OCI-M2 (cell line): ENCODE measurements around the gene FZD1.
A peak's percentile ranks its signal among the peaks of the same experiment; 100 is the strongest.

ENCODE experiments used
- DNase-seq: peaks from one replicate; lab custom pipeline; 2025; ENCODE audit not compliant: unreplicated experiment; lab: John Stamatoyannopoulos, UW

Gene FZD1

DNA sequence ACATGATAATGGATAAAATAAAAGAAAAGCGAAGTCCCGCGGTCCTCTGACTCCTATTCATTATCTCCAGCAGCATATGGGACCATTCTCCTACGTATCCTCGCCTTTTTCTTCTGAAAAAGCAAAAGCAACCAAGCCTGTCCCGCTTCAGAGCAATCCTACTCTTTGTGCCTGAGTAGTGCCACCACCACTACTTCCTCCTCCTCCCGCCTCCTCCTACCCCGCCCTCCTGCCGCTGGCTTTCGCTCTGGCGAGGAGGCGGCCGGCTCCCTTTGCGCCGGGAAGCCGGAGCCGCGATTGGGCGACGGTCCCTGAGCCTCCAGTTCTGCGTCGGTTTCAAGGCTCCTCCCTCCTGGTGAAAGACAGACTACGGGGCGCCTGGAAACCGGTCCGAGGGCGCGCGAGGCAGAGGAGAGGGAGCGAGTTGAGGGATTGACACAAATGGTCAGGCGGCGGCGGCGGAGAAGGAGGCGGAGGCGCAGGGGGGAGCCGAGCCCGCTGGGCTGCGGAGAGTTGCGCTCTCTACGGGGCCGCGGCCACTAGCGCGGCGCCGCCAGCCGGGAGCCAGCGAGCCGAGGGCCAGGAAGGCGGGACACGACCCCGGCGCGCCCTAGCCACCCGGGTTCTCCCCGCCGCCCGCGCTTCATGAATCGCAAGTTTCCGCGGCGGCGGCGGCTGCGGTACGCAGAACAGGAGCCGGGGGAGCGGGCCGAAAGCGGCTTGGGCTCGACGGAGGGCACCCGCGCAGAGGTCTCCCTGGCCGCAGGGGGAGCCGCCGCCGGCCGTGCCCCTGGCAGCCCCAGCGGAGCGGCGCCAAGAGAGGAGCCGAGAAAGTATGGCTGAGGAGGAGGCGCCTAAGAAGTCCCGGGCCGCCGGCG is at the start of gene FZD1:
Gene FZD1 (plus strand): TSS at position 388 of the 878 bp plus-strand sequence. CDS start 448 bp downstream, at position 836.
- peak; percentile 37 for DNase-seq

GRCh38 chr7:91226411-91226810 is 37.8 kb upstream of the FZD1 start:
- no peak for DNase-seq

- no peak for DNase-seq
These were observed 35.9 kb upstream of the FZD1 start for GRCh38 chr7:91228327-91228726.

- no peak for DNase-seq
These were observed 35.2 kb upstream of the FZD1 start for GRCh38 chr7:91228927-91229558.

DNA sequence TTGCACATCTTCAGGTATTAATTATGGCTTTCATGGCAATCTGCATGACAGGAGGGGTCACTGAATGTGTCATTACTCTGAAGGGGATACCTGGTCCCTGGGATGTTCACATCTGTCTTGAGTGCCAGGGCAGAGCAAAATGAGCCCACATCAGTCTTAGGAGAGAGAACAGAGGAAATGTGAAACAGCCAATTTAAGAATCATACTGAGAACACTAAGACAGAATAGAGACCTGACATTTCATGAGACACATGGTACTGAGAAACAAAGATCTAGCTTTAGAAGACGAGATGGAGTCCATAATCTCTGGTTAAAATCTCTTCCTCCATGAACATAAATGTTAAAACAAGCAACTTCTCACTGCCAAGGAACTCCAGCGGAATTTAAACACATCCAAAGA is 34.1 kb upstream of the FZD1 start:
- no peak for DNase-seq

DNA sequence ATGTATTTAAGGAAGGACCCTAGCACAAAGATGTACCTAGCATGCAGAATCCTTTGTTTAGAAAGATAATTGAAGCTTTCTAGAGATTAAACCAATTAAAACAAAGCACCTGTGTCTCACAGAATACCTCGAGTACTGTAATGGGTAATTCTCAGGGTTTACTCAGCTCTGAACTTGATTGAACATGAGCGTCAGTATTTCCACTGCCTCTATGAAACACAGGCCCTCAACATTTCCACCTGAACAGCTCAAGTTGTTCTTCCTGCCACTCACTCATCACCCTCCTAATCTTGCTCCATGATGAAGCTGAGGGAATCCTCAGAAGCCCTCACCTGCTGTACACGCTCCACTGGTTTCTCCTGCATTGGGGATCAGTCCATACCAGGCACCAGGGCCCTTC is 33.7 kb upstream of the FZD1 start:
- no peak for DNase-seq

DNA sequence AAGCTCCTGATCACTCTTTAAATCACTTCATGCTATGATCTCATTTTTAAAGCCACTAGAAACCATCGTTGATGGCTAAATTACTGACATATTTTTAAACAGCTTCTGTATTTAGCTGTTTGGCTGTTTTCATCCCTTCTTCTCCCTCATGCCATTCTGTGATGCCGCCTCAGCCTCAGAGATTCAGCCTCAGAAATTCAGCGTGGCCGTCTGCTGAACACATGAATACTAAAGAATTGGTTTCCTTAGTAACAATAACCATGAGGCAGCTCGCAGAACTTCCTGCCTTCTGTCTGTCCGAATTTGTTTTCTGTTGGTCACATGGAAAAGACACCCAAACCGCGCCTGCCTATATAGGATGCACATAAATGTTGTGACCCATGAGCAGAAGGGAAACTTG is 31.0 kb upstream of the FZD1 start:
- no peak for DNase-seq

- DNase-seq, result no peak
These were observed 28.9 kb upstream of the FZD1 start for GRCh38 chr7:91235211-91235832.

- DNase-seq, result no peak
These were observed 25.0 kb upstream of the FZD1 start for GRCh38 chr7:91239171-91239604.

DNA sequence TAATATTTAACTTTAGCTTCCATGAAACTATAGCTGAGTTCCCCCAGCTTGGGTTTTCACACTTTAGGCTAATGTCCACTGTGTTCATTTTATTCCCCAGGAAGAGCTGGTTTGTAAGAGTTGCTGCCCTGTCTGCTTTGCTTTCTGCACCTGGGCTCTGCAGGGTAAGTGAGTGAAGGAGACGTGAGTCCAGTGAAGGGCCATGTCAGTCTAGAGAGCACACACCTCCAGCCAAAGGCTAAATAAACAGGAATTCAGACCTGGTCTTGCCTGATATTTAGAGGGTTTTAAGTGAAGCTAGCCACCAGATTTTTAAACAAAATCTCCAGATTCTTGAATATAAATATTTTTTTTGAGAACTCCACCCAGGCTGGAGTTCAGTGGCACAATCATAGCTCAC is 24.5 kb upstream of the FZD1 start:
- no peak for DNase-seq

DNA sequence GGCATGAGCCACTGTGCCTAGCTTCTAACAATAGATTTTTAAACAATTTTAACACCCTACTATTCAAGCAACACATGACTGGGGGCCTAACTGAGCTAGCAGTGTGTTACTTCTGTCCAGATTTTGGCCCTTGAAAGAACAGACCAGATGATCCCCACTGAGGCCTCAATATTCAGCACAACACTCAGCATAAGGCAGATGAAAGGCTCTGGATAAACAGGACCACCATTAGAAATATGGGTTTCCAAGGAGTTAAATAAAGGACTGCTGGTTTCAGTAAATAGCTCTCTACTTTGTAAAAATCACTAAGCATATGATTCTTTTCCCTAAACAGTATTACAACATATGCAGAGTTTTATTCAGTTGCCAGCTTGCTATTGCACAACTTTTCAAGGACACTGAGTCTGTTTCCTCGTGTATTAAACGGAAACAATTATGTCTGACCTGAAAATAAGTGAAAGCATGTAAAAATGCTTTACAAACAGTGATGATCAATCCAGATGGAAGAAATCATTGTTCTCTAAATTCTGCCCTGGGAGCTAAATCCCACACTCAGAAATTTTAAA is 23.8 kb upstream of the FZD1 start:
- DNase-seq, result no peak

DNA sequence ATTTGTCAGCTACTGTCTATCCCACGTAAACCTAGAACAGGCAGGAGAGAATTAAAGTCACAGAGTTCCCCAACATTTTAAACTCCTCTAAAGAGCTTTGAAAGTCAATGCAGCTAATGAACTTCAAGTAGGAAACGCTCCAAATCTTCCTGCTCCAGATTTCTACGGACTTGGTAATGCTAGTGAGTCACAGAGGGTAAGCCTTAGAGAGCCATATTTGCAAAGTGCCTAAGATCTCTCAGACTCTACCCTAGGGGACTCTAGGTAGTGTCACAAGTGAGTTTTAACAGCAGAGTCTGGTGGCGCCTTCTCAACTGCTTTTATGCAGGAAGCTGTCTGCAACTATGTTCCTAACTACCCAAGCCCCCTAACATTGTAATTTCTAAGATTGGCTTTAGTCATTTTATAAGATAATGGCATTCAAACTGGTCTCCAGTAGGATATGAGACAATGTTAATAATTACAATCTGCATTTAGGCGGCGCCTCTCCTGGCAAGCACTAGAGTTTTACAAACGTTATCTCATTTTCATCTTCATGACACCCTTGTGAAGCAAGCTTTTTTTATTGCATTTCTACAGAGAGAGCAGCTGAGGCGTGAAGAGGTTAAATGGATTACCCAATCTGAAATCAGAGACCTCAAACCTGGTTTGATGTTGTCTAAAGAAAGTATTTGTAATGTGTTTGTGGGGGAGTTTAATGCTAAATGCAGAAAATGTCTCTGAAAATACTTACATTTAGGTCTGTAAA is 22.0 kb upstream of the FZD1 start:
- DNase-seq, result no peak

- DNase-seq, result no peak
These were observed 20.5 kb upstream of the FZD1 start for GRCh38 chr7:91243591-91244301.

- no peak for DNase-seq
These were observed 16.7 kb upstream of the FZD1 start for GRCh38 chr7:91247500-91247899.

GRCh38 chr7:91248996-91249395 is 15.2 kb upstream of the FZD1 start:
- DNase-seq, result no peak

GRCh38 chr7:91249506-91250233 is 14.6 kb upstream of the FZD1 start:
- no peak for DNase-seq

GRCh38 chr7:91250706-91251105 is 13.5 kb upstream of the FZD1 start:
- DNase-seq, result no peak

DNA sequence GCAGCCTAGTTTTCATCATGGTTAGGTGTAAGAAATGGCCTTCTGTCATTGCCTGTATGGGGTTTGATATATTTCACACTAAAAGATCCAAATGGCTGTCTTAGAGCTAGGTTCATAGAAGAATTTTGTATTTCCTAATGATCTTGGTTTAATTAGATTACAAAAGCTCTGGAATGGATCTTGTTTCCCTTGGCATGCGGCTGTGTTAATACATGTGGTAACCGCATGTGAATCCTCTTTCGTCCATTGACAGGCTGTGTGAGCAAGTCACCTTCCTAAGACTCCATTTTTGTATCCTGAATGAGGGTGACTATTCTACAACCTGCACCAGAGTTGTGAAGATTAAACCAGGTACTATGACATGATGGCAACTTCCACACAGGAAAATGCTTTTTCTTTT is 12.4 kb upstream of the FZD1 start:
- DNase-seq, result no peak

DNA sequence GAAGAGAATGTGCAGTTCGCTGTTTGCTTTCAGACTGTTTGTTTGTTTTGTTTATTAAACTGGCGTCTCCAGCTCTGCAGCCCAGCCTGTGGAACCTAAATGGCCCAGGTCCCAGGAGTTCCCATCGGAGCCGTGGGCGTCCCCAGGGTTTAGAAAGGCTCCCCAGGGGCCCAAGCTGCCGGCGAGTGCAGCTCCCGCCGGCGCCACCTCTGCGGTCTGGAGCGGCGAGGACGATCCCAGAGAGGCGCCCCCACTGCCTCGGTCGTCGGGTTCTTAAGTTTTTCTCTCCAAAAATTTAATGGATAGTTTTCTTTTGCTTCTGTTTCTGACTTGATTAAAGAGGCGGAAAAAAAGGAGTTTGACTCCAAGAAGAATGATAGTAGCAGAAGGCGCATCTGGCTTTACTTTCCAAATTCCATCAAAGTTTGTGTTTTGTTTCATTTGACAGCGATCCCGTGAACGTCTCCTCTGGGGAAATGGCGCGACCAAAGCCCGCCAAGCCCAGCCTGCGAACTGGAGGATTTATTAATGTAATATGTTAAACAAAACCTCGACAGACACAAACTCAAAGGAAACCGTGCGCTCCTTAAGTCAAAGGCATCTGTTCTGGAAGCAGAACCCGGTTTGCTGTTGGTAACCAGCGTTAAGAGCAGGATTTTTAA is 718 bp upstream of the FZD1 start:
- no peak for DNase-seq
